AG10803 (cell line): ENCODE measurements around the gene LPO.

ENCODE experiments used
- DNase-seq: peaks from one replicate; pipeline ENCODE4 v3.0.0; 2010; ENCODE audit warnings: low read depth
- H3K4me3 ChIP-seq: 2 replicates; pipeline ENCODE4 v1.5.1; 2011; ENCODE audit warnings: mild to moderate bottlenecking, low read length, control low read depth
- CTCF ChIP-seq: conservative IDR thresholded peaks from 2 replicates; pipeline ENCODE4 v1.5.1; 2011; ENCODE audit warnings: mild to moderate bottlenecking, low read length, control low read depth, inconsistent platforms

Gene LPO

GRCh38 chr17:58253082-58253481 is 14.7 kb downstream of the LPO start:
- TF ChIP-seq CTCF: no peak
- DNase-seq: no peak
- no peak overlapping the region for H3K4me3 ChIP-seq

- H3K4me3 ChIP-seq: no peak overlapping the region
- DNase-seq: no peak
- TF ChIP-seq CTCF: no peak
Observed at GRCh38 chr17:58254803-58255202, 16.4 kb downstream of the LPO start.

GRCh38 chr17:58262149-58262548 is 23.8 kb downstream of the LPO start:
- no peak overlapping the region for H3K4me3 ChIP-seq
- no peak for TF ChIP-seq CTCF
- no peak for DNase-seq

GRCh38 chr17:58263773-58264172 is 25.4 kb downstream of the LPO start:
- no peak for DNase-seq
- TF ChIP-seq CTCF: no peak
- H3K4me3 ChIP-seq: no peak overlapping the region

GRCh38 chr17:58264407-58265103 is 26.2 kb downstream of the LPO start:
- no peak for DNase-seq
- H3K4me3 ChIP-seq: no peak overlapping the region
- no peak for TF ChIP-seq CTCF

GRCh38 chr17:58265271-58265670 is 26.9 kb downstream of the LPO start:
- no peak for TF ChIP-seq CTCF
- no peak for DNase-seq
- no peak overlapping the region for H3K4me3 ChIP-seq
